T-helper 1 cell treated with Interleukin-12 subunit alpha and Interleukin-12 subunit beta and Interleukin-4 antibody, amounts not matched to agents 30 μg/mL and 1 μg/mL, for 36 hours (primary cell): ENCODE data around the gene SLC35C1.

Experiments used
- H3K27ac Mint-ChIP-seq: one replicate; pipeline ENCODE4 v1.8.0; 2021; ENCODE audit warnings: mild to moderate bottlenecking, mixed read lengths
- H3K27me3 Mint-ChIP-seq: one replicate; pipeline ENCODE4 v1.8.0; 2021; ENCODE audit warnings: low read depth, mixed read lengths
- H3K36me3 Mint-ChIP-seq: one replicate; pipeline ENCODE4 v1.8.0; 2021; ENCODE audit warnings: low read depth, mixed read lengths
- H3K4me1 Mint-ChIP-seq: one replicate; pipeline ENCODE4 v1.8.0; 2021; ENCODE audit warnings: low read depth, mixed read lengths
- H3K4me3 Mint-ChIP-seq: one replicate; pipeline ENCODE4 v1.8.0; 2021; ENCODE audit warnings: mild to moderate bottlenecking, moderate library complexity, mixed read lengths
- H3K9me3 Mint-ChIP-seq: one replicate; pipeline ENCODE4 v1.8.0; 2021; ENCODE audit warnings: mixed read lengths

The SLC35C1 gene

DNA sequence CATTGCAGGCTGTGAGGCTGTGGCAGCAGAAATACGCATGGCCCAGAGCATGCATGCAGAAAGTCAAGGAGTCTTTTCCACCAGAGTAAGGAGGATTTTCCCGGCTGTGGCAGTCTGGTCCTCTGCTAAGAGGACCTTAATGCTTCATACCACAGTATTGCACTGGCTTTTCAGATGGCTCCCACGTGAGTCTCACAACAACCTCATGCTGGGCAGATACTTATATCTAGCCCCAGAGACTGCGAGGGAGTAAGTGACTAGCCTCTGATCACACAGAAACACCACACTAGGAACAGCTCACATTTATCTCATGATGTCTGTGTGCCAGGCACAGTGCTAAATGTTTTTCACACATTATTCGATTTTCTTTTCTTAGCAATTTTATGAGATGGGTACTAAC, 50.4 kb downstream of the SLC35C1 start:
- peaks cover 6% of the 10 kb centered on the region for H3K4me1 Mint-ChIP-seq

DNA sequence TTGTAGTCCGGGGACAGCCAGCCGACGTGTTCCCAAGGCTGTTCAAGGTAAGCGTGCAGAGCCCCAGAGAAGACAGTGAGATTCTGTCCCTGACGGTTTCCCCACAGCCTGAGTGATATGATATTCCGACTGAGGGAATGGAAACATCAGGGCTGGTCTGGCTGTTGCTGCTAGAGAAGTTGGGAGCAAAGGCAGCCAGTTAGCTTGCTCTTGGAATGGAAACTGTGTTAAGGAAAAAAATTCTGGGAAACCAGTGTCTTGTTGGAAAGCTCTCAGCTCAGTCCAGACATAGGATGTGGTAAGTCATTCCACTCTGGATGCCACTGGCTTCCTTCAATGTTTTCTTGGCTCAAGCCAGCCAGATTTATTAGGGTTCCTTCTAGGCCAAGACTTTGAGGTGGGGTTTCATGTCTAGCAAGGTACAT, 51.1 kb downstream of the SLC35C1 start:
- no peak overlapping the region for H3K4me3 Mint-ChIP-seq
- H3K27me3 Mint-ChIP-seq: no peaks in the 10 kb centered on the region
- no peak overlapping the region for H3K27ac Mint-ChIP-seq
- H3K9me3 Mint-ChIP-seq: no peaks in the 10 kb centered on the region
- peaks cover 4% of the 10 kb centered on the region for H3K4me1 Mint-ChIP-seq
- H3K36me3 Mint-ChIP-seq: peaks cover 19% of the 10 kb centered on the region

More for the DNA sequence above, 50.4 kb downstream of the SLC35C1 start:
- H3K27ac Mint-ChIP-seq: no peak overlapping the region
- no peaks in the 10 kb centered on the region for H3K27me3 Mint-ChIP-seq
- peaks cover 20% of the 10 kb centered on the region for H3K36me3 Mint-ChIP-seq
- H3K4me3 Mint-ChIP-seq: no peak overlapping the region
- H3K9me3 Mint-ChIP-seq: no peaks in the 10 kb centered on the region

DNA sequence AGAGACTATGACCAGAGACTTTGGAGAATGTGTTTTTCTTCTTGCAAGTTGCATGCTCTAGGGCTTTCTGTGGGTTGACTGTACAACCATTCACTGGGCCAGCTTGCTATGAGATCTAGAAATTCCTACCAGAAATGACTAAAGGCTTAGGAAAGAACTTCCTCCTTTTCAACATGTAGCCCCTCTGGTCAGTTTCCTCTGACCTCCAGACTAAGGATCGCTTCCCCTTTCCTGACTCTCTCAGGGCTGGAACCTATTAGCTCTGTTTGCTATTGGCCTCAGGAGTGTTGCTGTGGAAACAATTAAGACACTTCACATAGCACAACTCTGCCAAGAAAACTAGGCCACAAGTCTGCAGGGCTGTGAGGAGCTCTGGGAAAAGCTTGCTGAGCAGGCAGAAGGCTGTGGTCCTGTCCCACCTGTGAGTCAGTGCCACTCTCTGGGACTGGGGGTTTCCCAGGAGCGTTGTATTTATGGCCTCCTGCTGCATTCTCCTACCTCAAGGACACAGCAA, 53.1 kb downstream of the SLC35C1 start:
- Mint-ChIP-seq H3K27me3 (no peaks in the 10 kb centered on the region), H3K9me3 (no peaks in the 10 kb centered on the region), H3K27ac (no peak overlapping the region), H3K4me1 (peaks cover 4% of the 10 kb centered on the region), H3K4me3 (no peak overlapping the region), H3K36me3 (peaks cover 25% of the 10 kb centered on the region)

DNA sequence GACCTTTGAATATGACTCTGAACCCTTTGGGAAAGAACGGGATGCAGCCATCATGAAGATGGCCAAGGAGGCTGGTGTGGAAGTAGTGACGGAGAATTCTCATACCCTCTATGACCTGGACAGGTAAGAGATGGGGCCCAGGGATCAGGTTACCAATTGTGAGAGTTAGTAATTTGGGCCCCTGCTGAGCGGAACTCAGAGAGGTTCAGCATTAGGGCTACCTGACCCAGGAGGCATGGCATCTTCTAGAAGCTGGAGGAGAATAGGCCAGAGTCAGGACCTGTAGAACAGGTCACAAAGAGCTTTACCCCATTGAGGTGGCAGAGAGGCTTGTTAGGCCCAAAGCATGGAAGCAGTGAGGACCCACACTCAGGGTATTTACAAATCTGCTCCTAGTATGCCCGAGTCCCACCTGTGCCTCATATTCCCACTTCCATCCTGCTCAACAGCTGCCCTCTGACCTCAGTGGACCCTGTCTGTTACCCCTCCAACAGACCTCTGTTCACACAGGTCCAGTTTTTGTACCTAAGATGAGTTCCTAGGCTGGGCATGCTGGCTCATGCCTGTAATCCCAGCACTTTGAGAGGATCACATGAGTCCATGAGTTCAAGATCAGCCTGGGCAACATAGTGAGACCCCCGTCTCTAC, 53.9 kb downstream of the SLC35C1 start:
- Mint-ChIP-seq H3K27me3 (no peaks in the 10 kb centered on the region), H3K36me3 (peaks cover 29% of the 10 kb centered on the region), H3K27ac (no peak overlapping the region), H3K4me1 (peaks cover 4% of the 10 kb centered on the region), H3K9me3 (no peaks in the 10 kb centered on the region), H3K4me3 (no peak overlapping the region)

DNA sequence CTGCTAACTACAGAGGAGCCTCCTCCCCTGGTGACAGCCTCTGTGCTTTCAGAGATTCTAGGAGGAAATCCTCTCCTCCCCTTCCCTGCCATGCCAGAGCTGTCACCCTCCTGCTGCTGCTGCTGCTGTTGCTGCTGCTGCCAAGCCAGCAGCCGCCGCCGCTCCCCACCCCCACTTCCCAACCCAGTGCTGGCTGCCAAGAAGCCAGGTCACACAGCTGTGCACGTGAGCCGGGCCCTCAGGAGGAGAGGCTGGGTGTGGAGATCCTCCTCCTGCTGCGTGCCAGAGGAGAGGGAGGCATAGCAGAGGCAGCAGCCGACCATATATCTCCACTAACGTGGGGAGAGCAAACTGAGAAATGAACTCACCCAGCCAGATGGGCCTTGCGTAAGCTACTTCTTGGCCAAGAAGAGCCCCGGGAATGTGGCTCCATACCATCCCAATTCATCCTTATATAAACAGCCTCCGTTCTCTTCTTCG, 54.8 kb downstream of the SLC35C1 start:
- no peaks in the 10 kb centered on the region for H3K27me3 Mint-ChIP-seq
- H3K36me3 Mint-ChIP-seq: peaks cover 29% of the 10 kb centered on the region
- H3K4me3 Mint-ChIP-seq: no peak overlapping the region
- H3K4me1 Mint-ChIP-seq: peaks cover 4% of the 10 kb centered on the region
- no peaks in the 10 kb centered on the region for H3K9me3 Mint-ChIP-seq
- H3K27ac Mint-ChIP-seq: no peak overlapping the region

DNA sequence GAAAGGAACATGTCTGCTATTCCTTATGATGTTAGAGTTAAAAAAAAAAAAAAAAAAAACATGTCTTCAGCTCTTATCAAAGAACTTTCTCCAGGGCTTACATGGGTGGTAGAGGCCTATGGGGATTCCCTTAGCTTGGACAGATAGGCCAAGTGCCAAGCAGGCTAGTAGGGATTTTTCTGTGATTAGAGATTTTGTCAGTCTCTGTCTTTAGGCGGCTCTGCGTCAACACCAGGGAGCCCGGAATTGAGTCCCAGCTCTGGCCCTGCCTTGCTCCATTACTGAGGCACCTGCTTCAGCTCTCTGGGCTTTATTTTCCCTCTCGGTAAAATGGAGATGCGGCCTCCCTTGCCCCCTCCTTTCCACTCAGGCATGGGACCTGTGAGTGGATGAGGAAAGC, 55.4 kb downstream of the SLC35C1 start:
- Mint-ChIP-seq H3K36me3 (peaks cover 29% of the 10 kb centered on the region), H3K4me1 (peaks cover 4% of the 10 kb centered on the region), H3K27me3 (no peaks in the 10 kb centered on the region), H3K27ac (no peak overlapping the region), H3K9me3 (no peaks in the 10 kb centered on the region), H3K4me3 (no peak overlapping the region)

DNA sequence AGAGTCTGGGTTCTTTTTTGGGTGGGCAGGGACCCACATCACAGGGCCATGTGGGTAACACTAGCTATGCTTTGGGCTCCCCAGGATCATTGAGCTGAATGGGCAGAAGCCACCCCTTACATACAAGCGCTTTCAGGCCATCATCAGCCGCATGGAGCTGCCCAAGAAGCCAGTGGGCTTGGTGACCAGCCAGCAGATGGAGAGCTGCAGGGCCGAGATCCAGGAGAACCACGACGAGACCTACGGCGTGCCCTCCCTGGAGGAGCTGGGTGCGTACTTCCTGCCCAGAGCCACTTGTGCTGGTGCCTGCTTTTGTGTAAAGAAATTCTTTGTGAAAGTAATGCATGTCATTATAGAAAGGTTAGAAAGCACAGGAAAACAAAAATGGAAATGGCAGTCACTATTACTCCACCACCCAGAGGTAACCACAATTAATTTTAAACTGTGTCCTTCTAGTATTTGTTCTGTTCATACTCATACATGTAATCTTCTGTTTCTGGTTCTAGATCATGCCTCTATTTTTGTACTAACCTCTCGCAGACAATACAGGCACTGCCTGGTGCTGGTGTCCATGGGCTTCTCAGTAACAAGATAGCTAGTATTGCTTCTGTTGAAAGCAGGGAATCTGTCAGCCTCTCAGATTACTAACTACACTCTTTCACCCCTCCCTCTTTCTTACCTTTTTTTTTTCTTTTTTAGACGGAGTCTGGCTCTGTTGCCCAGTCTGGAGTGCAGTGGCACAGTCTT, 56.0 kb downstream of the SLC35C1 start:
- Mint-ChIP-seq H3K27ac (no peak overlapping the region), H3K36me3 (peaks cover 30% of the 10 kb centered on the region), H3K27me3 (no peaks in the 10 kb centered on the region), H3K4me1 (peaks cover 4% of the 10 kb centered on the region), H3K9me3 (no peaks in the 10 kb centered on the region), H3K4me3 (no peak overlapping the region)
